Measurements from ENCODE around the gene CFAP70.

The CFAP70 gene

GRCh38 chr10:73239908-73240307, 118.8 kb downstream of the CFAP70 start:
- no peak for DNase-seq (ENCODE audit: low spot score)

GRCh38 chr10:73238990-73239566, 119.6 kb downstream of the CFAP70 start:
- no peak for TF ChIP-seq CTCF (IDR thresholded peaks at IDR 0.05; ENCODE audit: extremely low read depth, missing control alignments)
- no peak for DNase-seq (ENCODE audit: low spot score)

More at GRCh38 chr10:73239908-73240307, 118.8 kb downstream of the CFAP70 start:
- TF ChIP-seq CTCF (IDR thresholded peaks at IDR 0.05; ENCODE audit: extremely low read depth, missing control alignments), result no peak

GRCh38 chr10:73234695-73235094, 124.0 kb downstream of the CFAP70 start:
- no peak for TF ChIP-seq CTCF (IDR thresholded peaks at IDR 0.05; ENCODE audit: extremely low read depth, missing control alignments)
- no peak for DNase-seq (ENCODE audit: low spot score)

GRCh38 chr10:73233883-73234282, 124.8 kb downstream of the CFAP70 start:
- no peak for TF ChIP-seq CTCF (IDR thresholded peaks at IDR 0.05; ENCODE audit: extremely low read depth, missing control alignments)
- DNase-seq (ENCODE audit: low spot score), result no peak

- no peak for DNase-seq (ENCODE audit: low spot score)
- no peak for TF ChIP-seq CTCF (IDR thresholded peaks at IDR 0.05; ENCODE audit: extremely low read depth, missing control alignments)
Measured at GRCh38 chr10:73232887-73233286, 125.8 kb downstream of the CFAP70 start.

GRCh38 chr10:73229567-73229966, 129.1 kb downstream of the CFAP70 start:
- no peak for TF ChIP-seq CTCF (IDR thresholded peaks at IDR 0.05; ENCODE audit: extremely low read depth, missing control alignments)
- no peak for DNase-seq (ENCODE audit: low spot score)

GRCh38 chr10:73228247-73228646, 130.4 kb downstream of the CFAP70 start:
- DNase-seq (ENCODE audit: low spot score), result no peak
- TF ChIP-seq CTCF (IDR thresholded peaks at IDR 0.05; ENCODE audit: extremely low read depth, missing control alignments), result no peak

Measured in GM20000 (cell line).